NK-92 (cell line): ENCODE results near the gene RING1.
"Not testable (repeated sequence)": the region's sequence is repeated elsewhere in the genome, so short reads cannot be mapped to it uniquely, and the experiment has no call there.

Experiments
- DNase-seq: peaks from one replicate; lab custom pipeline; 2025; ENCODE audit not compliant: unreplicated experiment; lab: John Stamatoyannopoulos, UW

Gene RING1

DNA sequence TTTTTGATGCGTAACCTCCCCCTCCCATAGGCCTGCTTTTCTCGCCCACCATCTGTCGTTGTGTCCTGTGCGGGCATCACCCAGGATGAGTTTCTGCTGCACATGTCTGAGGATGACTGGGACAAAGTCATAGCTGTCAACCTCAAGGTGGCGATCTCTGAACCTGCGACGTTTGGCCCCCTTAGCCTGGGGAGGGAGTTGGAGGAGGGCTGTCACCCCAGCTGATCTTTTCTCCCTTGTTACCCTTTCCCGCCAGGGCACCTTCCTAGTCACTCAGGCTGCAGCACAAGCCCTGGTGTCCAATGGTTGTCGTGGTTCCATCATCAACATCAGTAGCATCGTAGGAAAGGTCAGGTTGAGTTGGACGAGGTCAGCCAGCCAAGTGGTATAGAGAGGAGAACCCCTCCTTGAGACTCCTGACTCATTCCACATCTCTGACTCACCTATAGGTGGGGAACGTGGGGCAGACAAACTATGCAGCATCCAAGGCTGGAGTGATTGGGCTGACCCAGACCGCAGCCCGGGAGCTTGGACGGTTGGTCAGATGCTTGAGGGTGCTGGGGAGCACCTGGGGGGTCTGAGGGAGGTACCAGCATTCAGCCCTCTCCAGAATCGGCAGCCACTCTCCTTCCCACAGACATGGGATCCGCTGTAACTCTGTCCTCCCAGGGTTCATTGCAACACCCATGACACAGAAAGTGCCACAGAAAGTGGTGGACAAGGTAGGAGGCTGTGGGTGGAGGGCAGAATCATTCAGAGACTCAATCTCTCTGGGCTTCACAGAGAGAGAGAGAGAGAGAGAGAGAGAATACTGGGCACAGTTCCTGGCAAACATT is 2.9 kb upstream of the RING1 start:
- no peak for DNase-seq

DNA sequence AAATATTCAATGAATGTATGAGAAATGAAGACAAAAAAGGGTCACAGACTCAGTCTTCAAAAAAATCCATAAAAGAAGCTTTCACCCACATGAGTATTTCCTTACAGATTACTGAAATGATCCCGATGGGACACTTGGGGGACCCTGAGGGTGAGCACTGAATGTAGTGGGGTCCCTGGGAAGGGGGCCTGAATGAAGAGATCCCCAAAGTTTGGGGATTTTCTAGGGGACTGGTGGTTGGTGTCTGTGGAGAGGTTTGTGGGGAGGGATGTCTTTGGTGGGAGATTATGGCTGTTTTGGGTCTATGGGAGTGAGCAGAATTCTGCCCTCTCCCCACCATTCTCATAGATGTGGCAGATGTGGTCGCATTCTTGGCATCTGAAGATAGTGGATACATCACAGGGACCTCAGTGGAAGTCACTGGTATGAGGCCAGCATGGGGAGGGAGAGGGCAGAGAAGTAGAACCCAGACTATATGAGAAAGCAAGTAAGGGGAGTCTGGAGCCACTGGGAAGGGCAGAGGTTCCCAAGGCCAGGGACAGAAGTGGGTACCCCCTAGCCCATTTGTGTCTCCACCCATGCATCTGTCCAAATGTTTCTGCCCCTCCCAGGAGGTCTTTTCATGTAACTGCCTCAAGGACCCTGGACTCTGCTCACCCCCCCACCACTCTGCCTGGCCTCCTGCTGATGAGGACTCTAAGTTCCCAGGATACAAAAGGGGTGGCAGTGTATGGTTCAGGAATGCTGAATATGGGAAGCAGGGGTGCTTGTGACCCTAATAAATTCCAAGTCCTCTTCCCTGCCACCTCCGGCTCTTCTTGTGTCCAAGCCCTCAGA is 2.1 kb upstream of the RING1 start:
- DNase-seq = no peak

DNA sequence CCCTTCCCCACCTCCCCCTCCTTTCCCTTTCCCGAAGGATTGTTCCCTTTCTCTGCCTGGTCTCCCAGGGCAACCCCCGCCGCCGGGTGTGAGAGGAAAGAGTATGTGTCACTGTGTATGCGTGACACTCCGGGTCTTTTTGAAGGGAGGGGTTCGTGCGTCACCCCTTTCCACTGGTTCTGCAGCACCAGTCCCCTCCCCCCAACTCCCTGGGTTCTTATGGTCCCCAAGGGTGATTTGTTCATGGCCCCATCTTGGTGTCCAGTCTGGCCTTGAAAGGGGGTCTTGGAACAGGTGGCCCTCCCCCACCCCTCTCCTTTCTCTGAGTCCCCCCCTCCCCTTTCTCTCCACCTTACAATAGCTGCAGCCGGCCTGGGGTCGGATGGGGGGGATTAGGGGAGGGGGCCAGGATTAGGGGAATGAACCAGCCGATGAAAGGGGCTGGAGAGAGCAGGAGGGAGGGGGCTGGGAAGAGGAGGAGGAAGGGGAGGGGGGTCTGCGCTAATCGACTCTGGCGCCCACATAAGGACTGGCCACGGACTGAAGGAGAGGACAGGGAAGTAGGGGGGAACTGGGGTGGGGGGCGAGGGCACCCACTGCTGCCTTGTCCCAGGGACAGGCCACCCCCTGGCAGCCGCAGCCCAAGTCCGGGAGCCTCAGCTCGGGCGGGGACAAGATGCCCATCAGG is 1.3 kb upstream of the RING1 start:
- no peak for DNase-seq

DNA sequence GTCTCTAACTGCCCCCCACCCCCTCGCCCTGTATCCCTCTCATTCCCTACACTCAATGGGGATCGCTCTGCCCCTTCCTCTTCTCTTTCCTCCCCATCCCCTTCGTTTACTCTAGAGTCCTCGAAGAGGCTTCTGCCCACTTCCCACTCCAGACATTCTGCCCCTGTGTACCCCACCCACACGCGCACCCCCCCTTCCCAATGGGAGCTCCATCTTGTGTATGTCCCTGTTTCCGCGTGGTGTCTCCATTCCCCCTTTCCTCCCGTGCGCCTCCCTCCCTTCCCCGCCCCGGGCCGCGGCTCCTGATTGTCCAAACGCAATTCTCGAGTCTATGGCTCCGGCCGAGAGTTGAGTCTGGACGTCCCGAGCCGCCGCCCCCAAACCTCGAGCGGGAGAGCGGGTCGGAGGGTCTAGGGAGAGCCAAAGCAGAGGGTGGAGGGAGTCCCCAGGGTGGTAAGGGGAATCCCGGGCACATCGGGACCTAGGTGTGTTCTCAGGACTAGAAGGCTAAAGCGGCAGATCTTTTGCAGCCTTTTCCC is 679 bp upstream of the RING1 start:
- no peak for DNase-seq

DNA sequence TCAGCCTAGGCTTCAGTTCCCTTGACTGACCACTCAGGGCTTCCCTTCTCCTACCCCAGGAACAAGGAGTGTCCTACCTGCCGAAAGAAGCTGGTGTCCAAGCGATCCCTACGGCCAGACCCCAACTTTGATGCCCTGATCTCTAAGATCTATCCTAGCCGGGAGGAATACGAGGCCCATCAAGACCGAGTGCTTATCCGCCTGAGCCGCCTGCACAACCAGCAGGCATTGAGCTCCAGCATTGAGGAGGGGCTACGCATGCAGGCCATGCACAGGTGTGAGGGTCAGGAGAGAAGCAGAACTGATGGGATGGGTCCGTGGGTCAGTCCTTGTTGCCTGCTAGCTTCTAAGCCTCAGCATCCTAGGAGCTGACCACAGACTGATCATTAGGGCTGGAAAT is 1.6 kb downstream of the RING1 start:
- DNase-seq = no peak

DNA sequence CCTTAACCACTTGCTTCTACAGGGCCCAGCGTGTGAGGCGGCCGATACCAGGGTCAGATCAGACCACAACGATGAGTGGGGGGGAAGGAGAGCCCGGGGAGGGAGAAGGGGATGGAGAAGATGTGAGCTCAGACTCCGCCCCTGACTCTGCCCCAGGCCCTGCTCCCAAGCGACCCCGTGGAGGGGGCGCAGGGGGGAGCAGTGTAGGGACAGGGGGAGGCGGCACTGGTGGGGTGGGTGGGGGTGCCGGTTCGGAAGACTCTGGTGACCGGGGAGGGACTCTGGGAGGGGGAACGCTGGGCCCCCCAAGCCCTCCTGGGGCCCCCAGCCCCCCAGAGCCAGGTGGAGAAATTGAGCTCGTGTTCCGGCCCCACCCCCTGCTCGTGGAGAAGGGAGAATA is 2.8 kb downstream of the RING1 start:
- DNase-seq = no peak

DNA sequence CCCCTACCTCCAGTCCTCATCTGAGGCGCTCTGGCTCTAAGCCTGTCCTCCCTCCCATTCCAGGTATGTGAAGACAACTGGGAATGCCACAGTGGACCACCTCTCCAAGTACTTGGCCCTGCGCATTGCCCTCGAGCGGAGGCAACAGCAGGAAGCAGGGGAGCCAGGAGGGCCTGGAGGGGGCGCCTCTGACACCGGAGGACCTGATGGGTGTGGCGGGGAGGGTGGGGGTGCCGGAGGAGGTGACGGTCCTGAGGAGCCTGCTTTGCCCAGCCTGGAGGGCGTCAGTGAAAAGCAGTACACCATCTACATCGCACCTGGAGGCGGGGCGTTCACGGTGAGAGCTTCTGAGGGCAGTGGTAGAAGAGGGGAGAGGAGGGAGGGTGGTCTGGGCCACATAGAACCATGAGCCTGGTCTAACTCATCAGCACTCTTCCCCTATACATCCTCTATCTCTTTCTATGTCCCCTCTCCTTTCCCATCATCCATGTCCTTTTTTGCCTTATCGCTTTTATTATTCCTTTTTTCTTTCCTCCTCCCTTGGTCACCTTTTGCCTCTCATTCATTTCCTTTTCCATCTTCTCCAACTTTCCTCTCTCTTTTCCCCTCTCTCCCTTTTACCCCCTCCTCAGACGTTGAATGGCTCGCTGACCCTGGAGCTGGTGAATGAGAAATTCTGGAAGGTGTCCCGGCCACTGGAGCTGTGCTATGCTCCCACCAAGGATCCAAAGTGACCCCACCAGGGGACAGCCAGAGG is 3.5 kb downstream of the RING1 start:
- no peak for DNase-seq

DNA sequence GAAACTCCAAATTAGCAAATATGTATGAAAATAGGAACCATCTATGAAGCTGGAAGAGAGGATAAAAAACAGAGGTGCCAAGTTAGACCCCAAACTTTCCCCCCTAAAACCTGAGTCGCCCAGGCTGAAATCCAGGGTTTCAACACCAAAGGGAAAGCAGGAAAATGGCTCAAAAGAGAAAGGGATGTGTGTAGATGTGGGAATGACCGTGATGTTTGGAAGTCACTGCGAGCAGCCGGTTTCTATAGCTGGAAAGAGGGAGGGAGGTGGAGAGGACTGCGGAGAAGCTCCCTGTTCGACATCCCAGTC is 4.5 kb downstream of the RING1 start:
- no peak for DNase-seq

DNA sequence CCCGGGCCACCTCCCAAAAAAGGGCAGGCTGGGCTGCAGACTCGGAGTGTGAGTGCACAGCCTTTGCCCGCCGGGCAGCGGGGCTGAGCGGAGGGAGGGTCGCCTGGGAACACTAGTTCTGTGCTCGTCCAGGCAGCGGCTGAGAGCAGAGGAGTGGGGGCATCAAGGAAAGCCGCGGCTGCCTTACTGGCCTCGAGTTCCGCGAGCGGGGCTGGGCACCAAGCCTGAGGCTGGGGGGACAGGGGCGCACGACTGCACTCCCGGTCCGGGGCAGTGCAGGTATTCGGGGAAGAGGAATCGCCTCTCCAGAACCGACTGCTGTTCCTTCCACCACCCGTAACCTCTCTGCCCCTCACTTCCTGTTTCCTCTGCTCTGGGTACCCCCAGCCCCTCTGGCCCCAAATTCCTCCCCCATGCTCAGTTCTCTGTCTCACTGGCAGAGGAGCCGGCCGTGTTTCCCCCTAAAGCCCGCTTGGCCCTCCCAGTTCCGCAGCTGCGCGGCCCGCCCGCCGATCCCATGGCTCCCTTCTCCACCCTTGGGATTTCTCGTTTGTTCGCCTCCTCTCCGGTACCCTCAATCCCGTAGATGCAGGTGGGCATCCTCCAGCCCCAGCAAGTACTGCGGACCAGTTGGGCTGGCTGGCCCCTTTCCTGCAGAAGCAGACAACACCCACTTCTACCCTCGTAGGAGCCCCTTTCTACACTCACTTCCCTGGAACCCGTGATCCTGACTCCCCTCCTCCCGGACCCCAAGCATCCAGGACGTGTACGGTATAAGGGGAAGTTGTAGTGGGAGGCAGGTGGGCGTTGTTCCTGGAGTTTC is 5.1 kb downstream of the RING1 start:
- DNase-seq = no peak

DNA sequence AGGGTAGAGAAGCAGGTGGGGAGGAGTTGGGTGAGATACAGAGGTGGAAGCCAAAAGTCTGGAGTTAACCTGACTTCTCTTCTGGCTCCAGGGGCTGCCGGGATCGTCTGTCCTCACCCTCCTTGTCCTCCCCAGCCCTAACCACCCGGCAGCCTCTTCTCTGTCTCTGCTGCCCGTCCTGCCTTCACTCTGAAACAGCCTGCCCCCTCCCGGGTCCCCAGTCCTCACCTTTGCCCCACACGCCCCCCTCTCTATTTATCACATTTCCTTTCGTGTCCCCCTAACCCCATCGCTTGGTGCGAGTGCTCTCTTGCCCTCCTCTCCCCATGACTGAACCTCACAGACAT is 5.7 kb downstream of the RING1 start:
- DNase-seq = no peak

DNA sequence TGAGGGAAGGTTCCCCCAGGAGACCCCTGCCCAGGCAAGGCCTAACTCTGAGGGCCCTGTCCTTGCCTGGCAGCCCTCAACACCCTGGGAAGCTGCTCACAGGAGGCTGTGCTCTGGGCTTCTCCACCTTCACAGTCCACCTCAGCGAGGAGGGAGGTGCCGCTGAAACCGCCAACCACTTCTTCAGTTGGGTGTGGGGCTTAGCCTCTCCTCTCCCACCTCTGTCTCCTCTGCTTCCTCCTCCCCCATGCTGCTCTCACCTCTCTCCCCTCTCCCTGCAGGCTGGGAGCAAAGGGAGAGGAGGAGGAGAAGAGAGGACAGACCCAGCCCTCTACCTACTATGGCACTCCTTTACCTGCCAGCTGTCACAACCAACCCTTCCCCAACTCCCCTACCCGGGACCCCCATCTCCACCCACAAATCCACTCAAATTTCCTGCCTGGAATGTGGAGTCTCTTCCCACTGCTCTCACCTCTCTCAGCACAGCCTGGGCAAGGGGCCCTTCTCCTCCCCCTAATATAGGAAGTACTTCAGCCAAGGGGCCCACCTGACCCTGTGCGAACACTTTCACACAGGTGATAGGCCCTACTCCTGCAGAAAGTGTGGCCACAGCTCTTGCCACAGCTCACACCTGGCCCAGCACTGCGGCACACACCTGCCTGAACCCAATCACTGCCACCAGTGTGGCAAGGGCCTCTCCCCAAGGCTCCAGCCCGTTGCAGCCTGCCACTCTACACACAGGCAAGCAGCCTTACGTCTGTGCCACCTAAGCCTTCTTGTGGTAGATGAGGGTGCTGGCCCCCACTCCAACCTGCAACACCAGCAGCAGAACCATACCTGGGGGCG is 7.2 kb downstream of the RING1 start:
- no peak for DNase-seq

DNA sequence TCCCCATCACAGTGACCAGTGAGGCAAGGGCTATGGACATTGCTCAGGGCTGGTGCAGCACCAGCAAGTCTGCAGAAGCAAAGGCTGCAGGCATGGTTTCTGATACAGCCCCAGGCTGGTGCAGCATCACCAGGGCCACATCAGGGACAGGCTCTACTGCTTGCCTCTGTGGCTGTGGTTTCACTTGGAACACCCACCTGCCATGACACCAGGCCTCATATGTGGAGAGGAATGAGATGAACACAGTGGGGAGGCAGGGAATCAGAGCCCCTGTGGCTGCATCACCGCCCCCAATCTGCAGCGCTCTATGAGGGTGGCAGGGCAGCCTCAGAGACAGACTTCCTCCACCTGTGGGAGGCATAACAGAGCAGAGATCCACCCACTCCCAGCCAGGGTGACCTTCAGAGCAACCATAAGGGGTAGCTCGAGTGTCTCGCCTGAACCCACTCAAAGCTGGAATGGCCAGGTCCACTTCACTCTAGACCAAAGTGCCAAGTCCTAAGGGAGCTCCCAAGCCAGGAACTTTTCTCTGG is 7.9 kb downstream of the RING1 start:
- DNase-seq = no peak

DNA sequence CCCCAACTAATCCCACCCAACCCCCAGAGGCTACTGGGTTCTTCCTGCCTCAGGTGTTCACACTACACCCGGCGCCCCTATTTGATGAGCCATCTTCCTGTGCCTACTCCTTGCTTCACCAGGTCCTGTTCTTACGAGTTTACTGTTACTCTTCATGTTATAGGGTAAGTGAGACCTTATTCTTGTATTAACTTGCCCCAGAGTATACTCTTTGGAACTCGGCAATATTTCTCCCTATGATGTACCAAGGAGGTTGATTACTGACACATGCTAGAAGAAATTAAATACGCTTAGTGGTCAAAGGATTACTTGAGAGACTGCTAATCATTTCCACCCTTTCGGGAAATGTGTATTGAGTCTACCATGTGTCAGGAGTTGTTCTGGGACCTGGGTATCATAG is 8.9 kb downstream of the RING1 start:
- no peak for DNase-seq

DNA sequence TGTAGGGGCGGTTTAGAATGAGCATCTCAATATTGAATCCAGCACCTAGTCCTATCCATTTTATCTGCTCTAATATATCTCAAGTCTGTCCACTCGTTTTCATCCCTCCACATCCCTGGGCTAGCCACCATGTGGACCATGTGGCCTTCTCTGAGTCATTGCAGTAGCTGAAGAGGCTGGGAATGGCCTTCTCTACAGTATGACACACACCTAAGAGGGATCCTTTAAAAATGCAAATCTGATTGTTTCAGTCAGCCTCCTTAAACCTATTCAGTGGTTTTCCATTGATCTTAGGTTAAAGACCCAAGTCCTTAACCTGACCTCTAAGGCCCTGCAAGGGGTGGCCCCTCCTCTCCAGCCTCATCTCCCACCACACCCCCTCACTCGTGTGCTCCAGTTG is 9.4 kb downstream of the RING1 start:
- no peak for DNase-seq

DNA sequence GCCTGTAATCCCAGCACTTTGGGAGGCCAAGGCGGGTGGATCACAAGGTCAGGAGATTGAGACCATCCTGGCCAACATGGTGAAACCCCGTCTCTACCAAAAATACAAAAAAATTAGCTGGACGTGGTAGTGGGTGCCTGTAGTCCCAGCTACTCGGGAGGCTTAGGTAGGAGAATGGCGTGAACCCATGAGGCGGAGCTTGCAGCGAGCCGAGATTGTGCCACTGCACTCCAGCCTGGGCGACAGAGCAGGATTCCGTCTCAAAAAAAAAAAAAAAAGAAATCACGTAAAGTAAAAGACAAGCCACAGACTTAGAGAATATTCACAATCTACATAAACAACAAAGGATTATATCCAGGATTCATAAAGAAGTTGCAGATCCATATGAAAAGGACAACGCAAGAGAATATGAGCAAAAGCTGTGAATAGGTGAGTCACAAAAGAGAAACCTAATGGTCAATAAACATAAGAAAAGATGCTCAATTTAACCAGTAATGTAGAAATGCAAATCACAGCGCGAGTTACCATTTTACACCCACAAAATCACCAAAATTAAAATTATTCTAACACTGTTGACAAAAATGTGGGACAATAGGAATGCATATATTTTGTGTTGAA is 18.3 kb downstream of the RING1 start:
- DNase-seq = not testable (repeated sequence)

DNA sequence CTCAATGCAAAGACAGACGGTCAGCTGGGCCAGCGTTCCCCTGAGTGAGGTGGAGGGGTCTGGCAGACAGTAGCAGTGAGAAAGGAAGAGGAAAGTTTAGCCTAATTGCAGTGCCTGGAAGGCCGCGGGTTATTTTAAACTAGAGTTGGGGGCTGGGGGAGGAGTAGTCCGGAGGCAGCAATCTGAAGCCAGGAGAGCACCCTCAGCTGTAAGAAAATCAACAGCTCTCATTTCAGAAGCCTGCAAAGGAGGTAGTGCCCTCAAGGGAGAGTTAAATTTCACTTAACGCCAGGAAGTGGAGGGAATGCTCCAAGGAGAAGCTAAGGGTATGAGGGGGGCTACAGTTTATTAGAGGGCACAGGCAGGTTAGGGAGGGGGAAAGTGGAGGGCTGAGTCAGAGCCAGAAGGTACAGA is 26.9 kb downstream of the RING1 start:
- DNase-seq = no peak

DNA sequence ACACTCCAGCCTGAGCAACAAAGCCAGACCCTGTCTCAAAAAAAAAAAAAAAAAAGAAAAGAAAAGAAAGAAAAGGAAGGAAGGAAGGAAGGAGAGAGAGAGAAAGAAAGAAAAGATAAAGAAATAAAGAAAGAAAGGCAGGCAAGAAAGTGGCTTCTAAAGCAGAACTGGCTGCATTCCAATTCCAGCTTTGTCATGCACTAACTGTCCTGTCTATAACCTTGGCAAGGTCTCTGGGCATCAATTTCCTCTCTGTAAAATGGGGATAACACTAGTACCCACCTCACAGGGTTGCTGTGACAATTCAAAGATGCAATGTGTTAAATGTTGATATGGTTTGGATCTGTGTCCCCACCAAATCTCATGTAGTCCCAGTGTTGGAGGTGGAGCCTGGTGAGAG is 28.0 kb downstream of the RING1 start:
- no peak for DNase-seq

DNA sequence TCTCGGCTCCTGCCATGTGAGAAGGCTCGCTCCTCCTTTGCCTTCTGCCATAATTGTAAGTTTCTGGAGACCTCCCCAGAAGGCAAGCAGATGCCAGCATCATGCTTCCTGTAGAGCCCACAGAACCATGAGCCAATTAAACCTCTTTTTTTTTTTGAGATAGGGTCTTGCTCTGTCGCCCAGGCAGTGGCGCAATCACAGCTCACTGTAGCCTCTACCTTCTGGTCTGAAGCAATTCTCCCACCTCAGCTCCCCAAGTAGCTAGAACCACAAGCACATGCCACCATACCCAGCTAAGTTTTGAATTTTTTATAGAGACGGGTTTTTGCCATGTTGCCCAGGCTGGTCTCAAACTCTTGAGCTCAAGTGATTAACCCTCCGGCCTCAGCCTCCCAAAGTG is 28.6 kb downstream of the RING1 start:
- DNase-seq = no peak

DNA sequence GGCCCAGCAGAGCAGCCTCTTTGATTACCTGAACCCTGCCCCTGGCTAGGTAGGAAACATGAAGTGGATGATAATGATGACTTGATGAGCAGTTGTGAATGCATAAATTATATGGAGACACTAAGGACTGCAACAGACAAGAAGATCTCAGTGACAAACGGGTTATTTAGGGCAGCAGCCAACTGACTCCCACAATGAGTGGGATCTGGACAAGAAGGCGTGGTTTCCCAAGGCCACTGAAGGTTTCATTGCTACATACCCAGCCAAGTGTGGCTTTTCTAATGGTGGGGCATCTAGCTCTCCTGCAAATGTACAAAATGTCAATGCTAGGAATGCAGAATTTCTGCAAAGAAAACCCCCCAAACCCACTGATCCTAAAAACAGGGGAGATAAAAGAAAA is 29.4 kb downstream of the RING1 start:
- no peak for DNase-seq
